Measurements from ENCODE around the gene NR1D1.
A peak's percentile ranks its signal among the peaks of the same experiment; 100 is the strongest.

Gene NR1D1

DNA sequence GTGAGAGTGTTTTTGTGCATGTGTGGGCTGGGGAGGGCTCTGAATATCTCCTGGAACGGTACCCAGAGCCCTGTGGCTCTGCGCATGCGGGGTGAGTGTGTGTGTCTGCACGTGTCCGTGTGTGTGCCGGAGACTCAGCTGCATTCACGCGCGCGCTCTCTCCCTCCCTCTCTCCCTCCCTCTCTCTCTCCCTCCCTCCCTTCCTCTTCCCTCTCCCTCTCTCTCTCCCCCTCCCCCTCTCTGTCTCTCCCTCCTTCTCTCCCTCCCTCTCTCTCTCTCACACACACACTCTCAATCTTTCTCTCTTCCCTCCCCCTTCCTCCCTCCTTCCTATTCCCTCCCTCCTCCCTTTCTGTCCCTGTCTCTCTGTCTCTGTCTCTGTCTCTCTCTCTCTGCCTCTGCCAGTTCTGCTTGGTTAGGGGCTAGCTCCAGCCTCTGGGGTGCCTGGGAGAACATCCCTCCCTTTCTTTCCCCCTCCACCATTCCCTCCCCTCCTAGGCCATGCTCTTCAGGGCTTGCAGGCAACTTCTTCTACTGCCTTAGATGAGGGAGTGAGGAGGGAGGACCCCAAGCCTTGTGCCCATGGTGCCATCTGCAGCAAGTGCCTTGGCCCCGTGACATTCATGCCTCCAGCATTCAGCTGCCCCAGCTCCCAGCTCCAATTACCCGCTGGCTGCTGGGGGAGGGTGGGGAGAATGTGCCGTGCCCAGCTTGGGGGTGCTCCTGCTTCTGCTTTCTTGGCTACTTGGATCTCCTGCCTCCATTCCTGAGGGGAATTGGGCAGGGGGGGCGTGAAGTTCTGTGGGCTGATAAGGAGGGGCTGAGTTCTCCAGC lies 31.3 kb downstream of the NR1D1 start:
- no peak overlapping the region for H3K4me3 ChIP-seq (IDR thresholded peaks at IDR 0.05; ENCODE audit: insufficient read depth, low read depth, low read length)
- H3K27ac ChIP-seq, result peak overlapping the region; percentile 79
- H3K4me1 ChIP-seq (ENCODE audit: low read depth, poor library complexity, severe bottlenecking), result peaks cover 68% of the 10 kb centered on the region

DNA sequence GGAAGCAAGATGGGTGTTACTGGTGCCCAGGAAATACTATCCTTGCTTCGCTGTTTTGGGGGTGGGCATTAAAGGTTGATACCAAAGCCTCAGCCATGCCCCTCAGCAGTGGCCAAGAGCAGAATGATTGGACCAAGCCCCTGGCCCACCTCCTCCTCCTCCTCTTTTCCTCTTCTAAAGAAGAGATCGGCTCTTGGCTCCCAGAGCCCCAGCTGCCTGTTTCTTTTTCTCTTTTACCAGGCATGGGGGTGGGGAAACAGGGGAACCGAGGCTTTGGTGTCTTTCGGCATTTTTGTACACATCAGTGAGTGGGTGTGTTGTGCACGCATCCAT lies 31.8 kb downstream of the NR1D1 start:
- no peaks in the 10 kb centered on the region for H3K27me3 ChIP-seq (ENCODE audit: insufficient read depth, low read depth)
- TF ChIP-seq, protein P1, sequence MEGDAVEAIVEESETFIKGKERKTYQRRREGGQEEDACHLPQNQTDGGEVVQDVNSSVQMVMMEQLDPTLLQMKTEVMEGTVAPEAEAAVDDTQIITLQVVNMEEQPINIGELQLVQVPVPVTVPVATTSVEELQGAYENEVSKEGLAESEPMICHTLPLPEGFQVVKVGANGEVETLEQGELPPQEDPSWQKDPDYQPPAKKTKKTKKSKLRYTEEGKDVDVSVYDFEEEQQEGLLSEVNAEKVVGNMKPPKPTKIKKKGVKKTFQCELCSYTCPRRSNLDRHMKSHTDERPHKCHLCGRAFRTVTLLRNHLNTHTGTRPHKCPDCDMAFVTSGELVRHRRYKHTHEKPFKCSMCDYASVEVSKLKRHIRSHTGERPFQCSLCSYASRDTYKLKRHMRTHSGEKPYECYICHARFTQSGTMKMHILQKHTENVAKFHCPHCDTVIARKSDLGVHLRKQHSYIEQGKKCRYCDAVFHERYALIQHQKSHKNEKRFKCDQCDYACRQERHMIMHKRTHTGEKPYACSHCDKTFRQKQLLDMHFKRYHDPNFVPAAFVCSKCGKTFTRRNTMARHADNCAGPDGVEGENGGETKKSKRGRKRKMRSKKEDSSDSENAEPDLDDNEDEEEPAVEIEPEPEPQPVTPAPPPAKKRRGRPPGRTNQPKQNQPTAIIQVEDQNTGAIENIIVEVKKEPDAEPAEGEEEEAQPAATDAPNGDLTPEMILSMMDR (conservative IDR thresholded peaks at IDR 0.05; ENCODE audit: low read depth, low read length), result no peak
- no peaks in the 10 kb centered on the region for H4K20me1 ChIP-seq (ENCODE audit: insufficient read depth)
- H3K36me3 ChIP-seq (ENCODE audit: insufficient read depth), result no peaks in the 10 kb centered on the region
- H3K79me2 ChIP-seq (ENCODE audit: insufficient read depth, low read depth), result peaks cover 7% of the 10 kb centered on the region; the same call in 1 of the 2 replicates
- H3K9ac ChIP-seq, result peak overlapping the region; percentile 62
- no peak overlapping the region for H3K4me3 ChIP-seq (IDR thresholded peaks at IDR 0.05; ENCODE audit: insufficient read depth, low read depth, low read length)
- H3K4me1 ChIP-seq (ENCODE audit: low read depth, poor library complexity, severe bottlenecking), result peaks cover 73% of the 10 kb centered on the region
- peak overlapping the region; percentile 68 for H2AFZ ChIP-seq (ENCODE audit: low read depth)
- H3K4me2 ChIP-seq, result peak overlapping the region; percentile 99
- peak overlapping the region; percentile 79 for H3K27ac ChIP-seq

More for the DNA sequence above, 31.3 kb downstream of the NR1D1 start:
- Histone ChIP-seq H2AFZ (ENCODE audit: low read depth) (peak overlapping the region; percentile 68), H3K27me3 (ENCODE audit: insufficient read depth, low read depth) (no peaks in the 10 kb centered on the region), H3K9ac (peak overlapping the region; percentile 62), H4K20me1 (ENCODE audit: insufficient read depth) (no peaks in the 10 kb centered on the region), H3K79me2 (ENCODE audit: insufficient read depth, low read depth) (peaks cover 7% of the 10 kb centered on the region; the same call in 1 of the 2 replicates), H3K36me3 (ENCODE audit: insufficient read depth) (no peaks in the 10 kb centered on the region), H3K4me2 (peak overlapping the region; percentile 99)
- TF ChIP-seq, protein P1 (conservative IDR thresholded peaks at IDR 0.05; ENCODE audit: low read depth, low read length), result no peak

DNA sequence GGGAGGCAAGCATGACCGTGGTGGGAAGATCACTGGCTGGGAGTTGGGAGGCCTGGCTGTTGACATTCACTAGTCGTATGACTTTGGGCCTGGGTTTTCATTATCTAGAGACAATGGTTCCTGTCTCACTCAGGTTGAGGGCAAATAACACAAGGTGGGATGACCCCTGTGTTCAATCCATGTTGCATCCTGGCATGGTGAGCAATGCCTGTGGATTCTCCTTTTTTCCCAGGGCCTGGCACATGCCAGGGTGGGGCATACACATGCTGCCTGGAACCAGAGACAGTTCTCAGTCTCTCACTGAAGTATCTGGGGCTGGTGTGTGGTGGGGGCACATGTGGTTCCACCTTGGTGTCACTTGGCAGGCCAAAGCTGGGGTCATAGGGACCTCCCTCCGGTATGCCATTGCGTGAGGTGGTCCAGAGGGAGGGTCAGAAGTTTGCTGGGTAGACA lies 32.2 kb downstream of the NR1D1 start:
- no peaks in the 10 kb centered on the region for H4K20me1 ChIP-seq (ENCODE audit: insufficient read depth)
- peak overlapping the region; percentile 79 for H3K27ac ChIP-seq
- no peaks in the 10 kb centered on the region for H3K36me3 ChIP-seq (ENCODE audit: insufficient read depth)
- no peak overlapping the region for H3K4me3 ChIP-seq (IDR thresholded peaks at IDR 0.05; ENCODE audit: insufficient read depth, low read depth, low read length)
- no peaks in the 10 kb centered on the region for H3K27me3 ChIP-seq (ENCODE audit: insufficient read depth, low read depth)
- peak overlapping the region; percentile 62 for H3K9ac ChIP-seq
- peak overlapping the region; percentile 68 for H2AFZ ChIP-seq (ENCODE audit: low read depth)
- H3K79me2 ChIP-seq (ENCODE audit: insufficient read depth, low read depth), result peaks cover 7% of the 10 kb centered on the region; the same call in 1 of the 2 replicates
- H3K4me1 ChIP-seq (ENCODE audit: low read depth, poor library complexity, severe bottlenecking), result peaks cover 73% of the 10 kb centered on the region
- peak overlapping the region; percentile 99 for H3K4me2 ChIP-seq
- TF ChIP-seq, protein P1 (conservative IDR thresholded peaks at IDR 0.05; ENCODE audit: low read depth, low read length), result no peak

DNA sequence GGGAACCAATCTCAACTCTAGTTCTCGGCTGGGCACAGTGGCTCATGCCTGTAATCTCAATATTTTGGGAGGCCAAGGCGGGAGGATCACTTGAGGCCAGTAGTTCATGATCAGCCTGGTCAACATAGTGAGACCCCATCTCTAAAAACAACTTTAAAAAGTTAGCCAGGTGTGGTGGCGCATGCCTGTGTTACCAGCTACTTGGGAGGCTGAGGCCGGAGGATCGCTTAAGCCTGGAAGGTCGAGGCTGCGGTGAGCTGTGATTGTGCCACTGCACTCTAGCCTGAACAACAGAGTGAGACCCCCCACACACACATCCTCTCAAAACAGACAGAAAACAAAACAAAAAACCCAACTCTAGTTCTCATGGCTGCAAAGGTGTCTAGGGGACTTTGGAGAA lies 32.7 kb downstream of the NR1D1 start:
- peaks cover 7% of the 10 kb centered on the region; the same call in 1 of the 2 replicates for H3K79me2 ChIP-seq (ENCODE audit: insufficient read depth, low read depth)
- TF ChIP-seq, protein P1 (conservative IDR thresholded peaks at IDR 0.05; ENCODE audit: low read depth, low read length), result no peak
- peak overlapping the region; percentile 79 for H3K27ac ChIP-seq
- no peaks in the 10 kb centered on the region for H4K20me1 ChIP-seq (ENCODE audit: insufficient read depth)
- H2AFZ ChIP-seq (ENCODE audit: low read depth), result peak overlapping the region; percentile 68; the same call in 1 of the 2 replicates
- no peak overlapping the region for H3K4me3 ChIP-seq (IDR thresholded peaks at IDR 0.05; ENCODE audit: insufficient read depth, low read depth, low read length)
- peaks cover 73% of the 10 kb centered on the region for H3K4me1 ChIP-seq (ENCODE audit: low read depth, poor library complexity, severe bottlenecking)
- H3K9ac ChIP-seq, result peak overlapping the region; percentile 62; the same call in 1 of the 2 replicates
- H3K27me3 ChIP-seq (ENCODE audit: insufficient read depth, low read depth), result no peaks in the 10 kb centered on the region
- H3K36me3 ChIP-seq (ENCODE audit: insufficient read depth), result no peaks in the 10 kb centered on the region
- H3K4me2 ChIP-seq, result peak overlapping the region; percentile 99

Data from KMS-11 (cell line).